GM12891 (cell line): ENCODE measurements around the gene UNC5C.

Source experiments
- DNase-seq: peaks from one replicate; pipeline ENCODE4 v3.0.0; 2011; ENCODE audit warnings: low spot score; ENCODE audit not compliant: insufficient read length
- FAIRE-seq: peaks from 2 replicates; lab custom pipeline; 2011; peaks lifted over from hg19 to GRCh38; lab: Jason Lieb, UNC
- PAX5 ChIP-seq: IDR thresholded peaks from 2 replicates; pipeline ENCODE4 v1.6.1; 2011; ENCODE audit warnings: low read length, moderate library complexity, mild to moderate bottlenecking; ENCODE audit not compliant: insufficient read depth, severe bottlenecking
- POLR2A ChIP-seq: IDR thresholded peaks from 2 replicates; pipeline ENCODE4 v1.6.1; 2011; ENCODE audit warnings: low read depth, low read length, control low read depth
- POLR2AphosphoS5 ChIP-seq: IDR thresholded peaks from 2 replicates; pipeline ENCODE4 v1.6.1; 2011; ENCODE audit warnings: low read depth, low read length, control low read depth
- POU2F2 ChIP-seq: IDR thresholded peaks from 2 replicates; pipeline ENCODE4 v1.6.1; 2011; ENCODE audit warnings: low read depth, mild to moderate bottlenecking, control low read depth, low read length, moderate library complexity
- SPI1 ChIP-seq: IDR thresholded peaks from 2 replicates; pipeline ENCODE4 v1.6.1; 2011; ENCODE audit warnings: low read depth, low read length, control low read depth
- TAF1 ChIP-seq: IDR thresholded peaks from 2 replicates; pipeline ENCODE4 v1.6.1; 2011; ENCODE audit warnings: low read depth, low read length, control low read depth

Gene UNC5C

GRCh38 chr4:95295157-95295556 lies 253.6 kb downstream of the UNC5C start:
- DNase-seq (no peak), FAIRE-seq (no peak)
- TF ChIP-seq SPI1 (no peak), POLR2A (no peak), TAF1 (no peak), POU2F2 (no peak), PAX5 (no peak), POLR2AphosphoS5 (no peak)

GRCh38 chr4:95294321-95294720 lies 254.5 kb downstream of the UNC5C start:
- DNase-seq: no peak
- TF ChIP-seq POLR2AphosphoS5 (no peak), TAF1 (no peak), POLR2A (no peak), PAX5 (no peak), POU2F2 (no peak), SPI1 (no peak)
- FAIRE-seq: no peak

- TF ChIP-seq POLR2A: no peak
- no peak for TF ChIP-seq PAX5
- no peak for TF ChIP-seq POLR2AphosphoS5
- TF ChIP-seq SPI1: no peak
- no peak for TF ChIP-seq TAF1
- no peak for TF ChIP-seq POU2F2
- no peak for FAIRE-seq
- DNase-seq: no peak
Measured at GRCh38 chr4:95293014-95293413, 255.8 kb downstream of the UNC5C start.

- no peak for DNase-seq
- FAIRE-seq: no peak
- no peak for TF ChIP-seq POU2F2
- no peak for TF ChIP-seq SPI1
- no peak for TF ChIP-seq POLR2AphosphoS5
- no peak for TF ChIP-seq TAF1
- TF ChIP-seq PAX5: no peak
- TF ChIP-seq POLR2A: no peak
Measured at GRCh38 chr4:95290702-95291101, 258.1 kb downstream of the UNC5C start.

- DNase-seq (no peak), FAIRE-seq (no peak)
- TF ChIP-seq POLR2A (no peak), POU2F2 (0 out of 2 replicates have a peak, but pooled peaks have one; percentile 19), POLR2AphosphoS5 (no peak), SPI1 (peak; percentile 22; the same call in 1 of the 2 replicates), PAX5 (no peak), TAF1 (no peak)
Measured at GRCh38 chr4:95289028-95289634, 259.6 kb downstream of the UNC5C start.

- TF ChIP-seq PAX5 (no peak), TAF1 (no peak), POLR2A (no peak), POLR2AphosphoS5 (no peak), POU2F2 (no peak), SPI1 (no peak)
- no peak for FAIRE-seq
- no peak for DNase-seq
Measured at GRCh38 chr4:95288552-95288951, 260.2 kb downstream of the UNC5C start.

GRCh38 chr4:95285797-95286196 lies 263.0 kb downstream of the UNC5C start:
- TF ChIP-seq TAF1: no peak
- TF ChIP-seq POU2F2: no peak
- no peak for TF ChIP-seq PAX5
- no peak for TF ChIP-seq SPI1
- no peak for TF ChIP-seq POLR2AphosphoS5
- TF ChIP-seq POLR2A: no peak
- no peak for DNase-seq
- FAIRE-seq: no peak

- FAIRE-seq: no peak
- no peak for DNase-seq
- no peak for TF ChIP-seq POU2F2
- TF ChIP-seq SPI1: no peak
- TF ChIP-seq PAX5: no peak
- no peak for TF ChIP-seq TAF1
- no peak for TF ChIP-seq POLR2A
- TF ChIP-seq POLR2AphosphoS5: no peak
Measured at GRCh38 chr4:95284655-95285054, 264.1 kb downstream of the UNC5C start.

GRCh38 chr4:95283320-95283719 lies 265.5 kb downstream of the UNC5C start:
- no peak for TF ChIP-seq POLR2A
- no peak for TF ChIP-seq PAX5

GRCh38 chr4:95272797-95273196 lies 276.0 kb downstream of the UNC5C start:
- FAIRE-seq (no peak), DNase-seq (no peak)
- no peak for TF ChIP-seq POLR2A
- TF ChIP-seq SPI1: no peak
- TF ChIP-seq TAF1: no peak
- no peak for TF ChIP-seq PAX5

More at GRCh38 chr4:95283320-95283719, 265.5 kb downstream of the UNC5C start:
- FAIRE-seq (no peak), DNase-seq (no peak)
